Chondrocyte (in vitro differentiated cells): ENCODE measurements around the gene RUNX1. TPM values are rescaled to one million over a fixed set of nuclear protein-coding genes. Genes with fewer than 3 reads are reported as not detected.
A peak's percentile ranks its signal among the peaks of the same experiment; 100 is the strongest.

Experiments used
- DNase-seq: peaks from one replicate; pipeline ENCODE4 v3.0.0; 2021; ENCODE audit warnings: mixed read lengths, low spot score
- H3K27ac Mint-ChIP-seq: one replicate; pipeline ENCODE4 v1.8.0; 2021; ENCODE audit warnings: mild to moderate bottlenecking, moderate library complexity, mixed read lengths; ENCODE audit not compliant: unreplicated experiment
- H3K27me3 Mint-ChIP-seq: 2 replicates; pipeline ENCODE4 v1.8.0; 2021; ENCODE audit warnings: low read depth, mixed read lengths
- H3K36me3 Mint-ChIP-seq: 2 replicates; pipeline ENCODE4 v1.8.0; 2021; ENCODE audit warnings: low read depth, mixed read lengths
- H3K4me1 Mint-ChIP-seq: 2 replicates; pipeline ENCODE4 v1.8.0; 2021; ENCODE audit warnings: low read depth, mild to moderate bottlenecking, mixed read lengths
- H3K4me3 Mint-ChIP-seq: one replicate; pipeline ENCODE4 v1.8.0; 2021; ENCODE audit warnings: mild to moderate bottlenecking, moderate library complexity, mixed read lengths; ENCODE audit not compliant: unreplicated experiment
- H3K9me3 Mint-ChIP-seq: 2 replicates; pipeline ENCODE4 v1.8.0; 2021; ENCODE audit warnings: low read depth, mixed read lengths
- CTCF ChIP-seq: fragments of 200-600 bp; sonication (generic); IDR thresholded peaks from 2 replicates; pipeline ENCODE4 v1.5.0; 2021; ENCODE audit warnings: antibody characterized with exemption, mild to moderate bottlenecking, moderate library complexity
- total RNA-seq: library from RNA; stranded (reverse); gene quantifications from 3 replicates; pipeline ENCODE4 v1.2.1, GENCODE V29; 2021

Gene RUNX1
- total RNA-seq, 1 donor from 2014 or later = 37.9 TPM

GRCh38 chr21:34852448-34852847 is 196.7 kb downstream of the RUNX1 start:
- H3K27ac Mint-ChIP-seq = no peak overlapping the region
- no peaks in the 10 kb centered on the region for H3K9me3 Mint-ChIP-seq
- H3K4me1 Mint-ChIP-seq = peaks cover 15% of the 10 kb centered on the region
- H3K4me3 Mint-ChIP-seq = no peak overlapping the region
- no peak for TF ChIP-seq CTCF
- DNase-seq = no peak
- peaks cover 35% of the 10 kb centered on the region for H3K36me3 Mint-ChIP-seq
- H3K27me3 Mint-ChIP-seq = no peaks in the 10 kb centered on the region

- peaks cover 26% of the 10 kb centered on the region for H3K36me3 Mint-ChIP-seq
- no peaks in the 10 kb centered on the region for H3K9me3 Mint-ChIP-seq
- TF ChIP-seq CTCF = no peak
- peaks cover 29% of the 10 kb centered on the region for H3K4me1 Mint-ChIP-seq
- H3K27me3 Mint-ChIP-seq = no peaks in the 10 kb centered on the region
- DNase-seq = no peak
- no peak overlapping the region for H3K27ac Mint-ChIP-seq
- no peak overlapping the region for H3K4me3 Mint-ChIP-seq
Measured at GRCh38 chr21:34850166-34850690, 198.9 kb downstream of the RUNX1 start.

DNA sequence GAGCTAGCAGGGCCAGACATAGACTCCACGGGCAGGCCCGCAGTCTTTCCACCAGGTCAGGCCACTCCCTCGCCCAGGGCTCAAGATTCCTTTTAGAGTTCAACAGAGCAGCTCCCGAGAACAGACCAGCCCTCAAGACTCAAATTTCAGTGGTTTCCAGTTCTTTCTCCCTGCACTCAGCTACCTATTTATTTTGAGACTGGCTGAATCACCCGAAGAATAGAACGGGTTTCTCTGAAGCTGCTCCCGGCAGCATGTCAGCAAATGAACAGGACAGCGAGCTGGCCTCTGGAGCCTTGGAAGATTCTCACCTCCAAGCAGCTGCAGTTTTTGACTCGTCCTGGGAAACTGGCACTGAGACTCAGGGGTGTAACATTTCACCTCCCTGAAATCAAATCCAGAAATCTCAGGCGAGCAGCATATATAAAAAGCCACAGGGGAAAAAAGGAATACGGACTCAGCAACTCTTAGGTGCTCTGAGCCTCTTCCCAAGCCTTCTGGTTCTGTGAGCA is 202.4 kb downstream of the RUNX1 start:
- H3K4me1 Mint-ChIP-seq = peaks cover 46% of the 10 kb centered on the region
- no peaks in the 10 kb centered on the region for H3K27me3 Mint-ChIP-seq
- peaks cover 25% of the 10 kb centered on the region for H3K36me3 Mint-ChIP-seq
- H3K9me3 Mint-ChIP-seq = no peaks in the 10 kb centered on the region
- peak overlapping the region; percentile 91 for H3K27ac Mint-ChIP-seq
- TF ChIP-seq CTCF = no peak
- peak overlapping the region; percentile 36 for H3K4me3 Mint-ChIP-seq
- DNase-seq = no peak

GRCh38 chr21:34845521-34846451 is 203.3 kb downstream of the RUNX1 start:
- TF ChIP-seq CTCF = no peak
- H3K4me3 Mint-ChIP-seq = peak overlapping the region; percentile 60
- peaks cover 19% of the 10 kb centered on the region for H3K36me3 Mint-ChIP-seq
- H3K27me3 Mint-ChIP-seq = no peaks in the 10 kb centered on the region
- H3K27ac Mint-ChIP-seq = peak overlapping the region; percentile 91
- peaks cover 46% of the 10 kb centered on the region for H3K4me1 Mint-ChIP-seq
- no peak for DNase-seq
- H3K9me3 Mint-ChIP-seq = no peaks in the 10 kb centered on the region

DNA sequence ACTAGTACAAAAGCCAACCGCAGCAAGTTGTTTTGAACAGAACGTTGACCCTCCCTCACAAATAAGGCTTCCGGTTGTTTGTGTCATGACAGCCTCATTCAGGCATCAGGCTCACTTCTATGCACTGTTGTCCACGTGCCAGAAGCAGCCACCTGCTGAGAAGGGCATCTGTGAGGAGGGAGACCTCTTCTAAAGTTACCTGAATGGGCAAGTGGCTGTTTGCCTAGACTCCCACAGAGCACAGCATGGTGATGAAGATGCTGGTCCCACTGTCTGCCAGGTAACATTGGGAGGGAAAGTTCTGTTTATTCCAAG is 204.2 kb downstream of the RUNX1 start:
- no peaks in the 10 kb centered on the region for H3K9me3 Mint-ChIP-seq
- no peak for DNase-seq
- peaks cover 22% of the 10 kb centered on the region for H3K36me3 Mint-ChIP-seq
- peak overlapping the region; percentile 91 for H3K27ac Mint-ChIP-seq
- no peak for TF ChIP-seq CTCF
- H3K4me1 Mint-ChIP-seq = peaks cover 46% of the 10 kb centered on the region
- no peak overlapping the region for H3K4me3 Mint-ChIP-seq
- no peaks in the 10 kb centered on the region for H3K27me3 Mint-ChIP-seq
